IMR-90 (cell line): ENCODE data around the gene ATF5. TPM values are rescaled to one million over a fixed set of nuclear protein-coding genes. Genes with fewer than 3 reads are reported as not detected.

Experiments used
- ATAC-seq: fragments of 200-7000 bp; cut with Tn5 transposase; 2 replicates; pipeline ENCODE4 v1.9.1; 2020; ENCODE audit warnings: low read depth, mild to moderate bottlenecking, moderate library complexity
- BruUV-seq: library from RNA; stranded (reverse); fragments of 400-500 nt; replicated peaks from 2 replicates; lab custom pipeline; 2021; lab: Mats Ljungman, UMichigan
- CTCF ChIA-PET: fragments of 300-600 bp; formaldehyde crosslinking; extraction: SDS; loops from one replicate; lab custom pipeline; 2021; ENCODE audit warnings: antibody characterized with exemption; lab: Yijun Ruan, JAX
- POLR2A ChIA-PET: fragments of 300-600 bp; sonication (Branson Sonifier 250); formaldehyde crosslinking; loops from one replicate; lab custom pipeline; 2022; ENCODE audit warnings: antibody characterized with exemption; ENCODE audit not compliant: unreplicated experiment; lab: Charles Lee
- DNase-seq: peaks from one replicate; pipeline ENCODE4 v3.0.0; 2013
- H2AFZ ChIP-seq: replicated peaks from 2 replicates; pipeline ENCODE3; 2013; ENCODE audit warnings: low read length, mild to moderate bottlenecking; ENCODE audit not compliant: poor library complexity
- H2AK5ac ChIP-seq: 2 replicates; pipeline ENCODE4 v1.6.1; 2013; ENCODE audit warnings: low read depth, low read length, inconsistent platforms
- H2AK9ac ChIP-seq: replicated peaks from 2 replicates; pipeline ENCODE3; 2013; ENCODE audit warnings: mild to moderate bottlenecking, low read depth, low read length, moderate library complexity; ENCODE audit not compliant: poor library complexity
- H2BK120ac ChIP-seq: 2 replicates; pipeline ENCODE4 v1.6.1; 2013; ENCODE audit warnings: low read depth, low read length, inconsistent platforms
- H2BK15ac ChIP-seq: 3 replicates; pipeline ENCODE4 v1.6.1; 2013; ENCODE audit warnings: low read depth, low read length, inconsistent platforms
- H2BK20ac ChIP-seq: 2 replicates; pipeline ENCODE4 v1.6.1; 2013; ENCODE audit warnings: low read depth, mild to moderate bottlenecking, inconsistent platforms, low read length, moderate library complexity
- H2BK5ac ChIP-seq: 2 replicates; pipeline ENCODE4 v1.6.1; 2013; ENCODE audit warnings: mild to moderate bottlenecking, low read depth, low read length, inconsistent platforms; ENCODE audit not compliant: poor library complexity, severe bottlenecking
- H3K14ac ChIP-seq: replicated peaks from 2 replicates; pipeline ENCODE4 v1.6.1; 2013; ENCODE audit warnings: low read depth, low read length, inconsistent platforms
- H3K18ac ChIP-seq: 2 replicates; pipeline ENCODE4 v1.6.1; 2013; ENCODE audit warnings: low read depth, low read length, control low read depth
- H3K23ac ChIP-seq: 2 replicates; pipeline ENCODE4 v1.6.1; 2013; ENCODE audit warnings: low read depth, low read length, inconsistent platforms
- H3K27ac ChIP-seq: 2 replicates; pipeline ENCODE4 v1.5.1; 2013; ENCODE audit warnings: mild to moderate bottlenecking, control low read depth, low read length; ENCODE audit not compliant: insufficient read depth
- H3K27me3 ChIP-seq: 2 replicates; pipeline ENCODE4 v1.6.1; 2013; ENCODE audit warnings: low read length; ENCODE audit not compliant: control insufficient read depth, insufficient read depth
- H3K36me3 ChIP-seq: 2 replicates; pipeline ENCODE4 v1.6.1; 2013; ENCODE audit warnings: low read length, mixed read lengths; ENCODE audit not compliant: control insufficient read depth, insufficient read depth
- H3K4ac ChIP-seq: 2 replicates; pipeline ENCODE4 v1.6.1; 2013; ENCODE audit warnings: low read depth, low read length, inconsistent platforms
- H3K4me1 ChIP-seq: 2 replicates; pipeline ENCODE4 v1.6.1; 2013; ENCODE audit warnings: low read length, mixed read lengths; ENCODE audit not compliant: control insufficient read depth, insufficient read depth
- H3K4me2 ChIP-seq: 2 replicates; pipeline ENCODE4 v1.6.1; 2013; ENCODE audit warnings: low read depth, mild to moderate bottlenecking, control low read depth, low read length, moderate library complexity
- H3K4me3 ChIP-seq: 2 replicates; pipeline ENCODE4 v1.5.1; 2013; ENCODE audit warnings: low read depth, mild to moderate bottlenecking, control low read depth, low read length, moderate library complexity; ENCODE audit not compliant: insufficient read depth
- H3K56ac ChIP-seq: 2 replicates; pipeline ENCODE4 v1.6.1; 2013; ENCODE audit warnings: low read length, inconsistent platforms; ENCODE audit not compliant: insufficient read depth; ENCODE audit errors: extremely low read depth
- H3K79me1 ChIP-seq, 2 experiments: 2 replicates each; pipeline ENCODE4 v1.6.1; 2013; ENCODE audit warnings: low read length in 2 of 2, inconsistent platforms in 1 of 2, low read depth in 1 of 2
- H3K9ac ChIP-seq: 2 replicates; pipeline ENCODE4 v1.6.1; 2013; ENCODE audit warnings: low read depth, low read length, control low read depth
- H3K9me1 ChIP-seq: 2 replicates; pipeline ENCODE4 v1.6.1; 2013; ENCODE audit warnings: low read length, inconsistent platforms; ENCODE audit not compliant: insufficient read depth
- H3K9me3 ChIP-seq: 2 replicates; pipeline ENCODE4 v1.6.1; 2013; ENCODE audit warnings: low read length; ENCODE audit not compliant: control insufficient read depth, insufficient read depth
- H4K20me1 ChIP-seq: 2 replicates; pipeline ENCODE4 v1.6.1; 2013; ENCODE audit warnings: low read length, inconsistent platforms; ENCODE audit not compliant: insufficient read depth
- H4K5ac ChIP-seq: 2 replicates; pipeline ENCODE4 v1.6.1; 2013; ENCODE audit warnings: mild to moderate bottlenecking, low read depth, low read length, control low read depth
- H4K8ac ChIP-seq, 2 experiments: 2 replicates each; pipeline ENCODE4 v1.6.1; 2013; ENCODE audit warnings: low read depth in 2 of 2, low read length in 2 of 2, control low read depth in 1 of 2, inconsistent platforms in 1 of 2
- H4K91ac ChIP-seq: 2 replicates; pipeline ENCODE4 v1.6.1; 2013; ENCODE audit warnings: low read depth, low read length, inconsistent platforms; ENCODE audit not compliant: insufficient read depth
- CEBPB ChIP-seq: IDR thresholded peaks from 2 replicates; pipeline ENCODE4 v1.6.1; 2012; ENCODE audit warnings: low read depth, low read length, improper control_type of control experiment
- CHD1 ChIP-seq: IDR thresholded peaks from 2 replicates; pipeline ENCODE4 v1.6.1; 2012; ENCODE audit warnings: low read depth, low read length, improper control_type of control experiment
- CTCF ChIP-seq: conservative IDR thresholded peaks from 2 replicates; pipeline ENCODE4 v1.5.1; 2012; ENCODE audit warnings: mild to moderate bottlenecking, low read depth, low read length, improper control_type of control experiment
- ELK1 ChIP-seq: fragments of 150-350 bp; IDR thresholded peaks from 2 replicates; pipeline ENCODE4 v1.6.1; 2016; ENCODE audit warnings: low read depth, mild to moderate bottlenecking, low read length, moderate library complexity, borderline replicate concordance
- FOS ChIP-seq: fragments of 150-350 bp; IDR thresholded peaks from 2 replicates; pipeline ENCODE4 v1.6.1; 2016; ENCODE audit warnings: low read depth, low read length
- MAFK ChIP-seq: IDR thresholded peaks from 2 replicates; pipeline ENCODE4 v1.6.1; 2012; ENCODE audit warnings: low read depth, low read length, improper control_type of control experiment
- MAZ ChIP-seq: IDR thresholded peaks from 2 replicates; pipeline ENCODE4 v1.6.1; 2012; ENCODE audit warnings: low read depth, mild to moderate bottlenecking, low read length, improper control_type of control experiment, moderate library complexity, borderline replicate concordance
- NFE2L2 ChIP-seq: fragments of 150-350 bp; IDR thresholded peaks from 2 replicates; pipeline ENCODE4 v1.6.1; 2016; ENCODE audit warnings: low read depth, mild to moderate bottlenecking, low read length
- POLR2A ChIP-seq: IDR thresholded peaks from 2 replicates; pipeline ENCODE4 v1.6.1; 2012; ENCODE audit warnings: mild to moderate bottlenecking, low read depth, low read length
- RCOR1 ChIP-seq: IDR thresholded peaks from 2 replicates; pipeline ENCODE4 v1.6.1; 2012; ENCODE audit warnings: mild to moderate bottlenecking, low read length, improper control_type of control experiment; ENCODE audit not compliant: insufficient replicate concordance
- RFX5 ChIP-seq: IDR thresholded peaks from 2 replicates; pipeline ENCODE4 v1.8.0; 2012; ENCODE audit warnings: low read depth, mild to moderate bottlenecking, low read length, moderate library complexity
- WGBS, 2 experiments: methylation state at CpG; one replicate each; pipeline versions ENCODE4 v1.1.5 to v1.1.7; 2013; ENCODE audit warnings: missing lambda C conversion rate in 2 of 2; ENCODE audit not compliant: insufficient read length in 1 of 2; ENCODE audit errors: extremely low coverage in 2 of 2; 5-methylcytosine and 5-hydroxymethylcytosine counted together
- dilution Hi-C: fragments of 300-500 bp; cut with HindIII; formaldehyde crosslinking; loops from one replicate; pipeline ENCODE4 v1.14.3; 2018; ENCODE audit warnings: low sequenced_read_pairs; ENCODE audit not compliant: unreplicated experiment
- in situ Hi-C: fragments of 300-500 bp; cut with MboI; formaldehyde crosslinking; loops from 3 replicates; pipeline ENCODE4 v1.14.3; 2019; ENCODE audit warnings: low sequenced_read_pairs, inconsistent platforms, mixed read lengths
- intact Hi-C: fragments of 100-400 bp; cut with micrococcal nuclease; formaldehyde crosslinking; loops from 2 replicates; pipeline ENCODE4 v1.10.0; 2022
- polyA plus RNA-seq, 3 experiments: library from polyadenylated mRNA; depleted of rRNA; stranded (reverse); fragments of >200 nt; gene quantifications; 2 replicates each; pipeline ENCODE4 v1.2.3, GENCODE V29; 2012; ENCODE audit warnings: low replicate concordance in 1 of 3
- total RNA-seq: library from RNA; depleted of rRNA; stranded (reverse); fragments of >200 nt; gene quantifications from 2 replicates; pipeline ENCODE4 v1.2.3, GENCODE V29; 2012

Gene ATF5
- total and polyA plus RNA-seq, 2 of the 4 experiments (the other 2 are of a cell fraction) = 2.7 to 15.7 TPM

GRCh38 chr19:49895566-49896297 is 33.3 kb upstream of the ATF5 start:
- dilution Hi-C loops (no loop called here), in situ Hi-C loops (no loop called here), intact Hi-C loops (no loop called here)
- no TSS peak for BruUV-seq
- H3K4me3 ChIP-seq = no peak overlapping the region
- H3K27ac ChIP-seq = no peak overlapping the region
- H2AK9ac ChIP-seq = peak overlapping the region; percentile 70
- no peaks in the 10 kb centered on the region for H4K20me1 ChIP-seq
- H3K4me2 ChIP-seq = no peak overlapping the region
- no peak overlapping the region for H4K8ac ChIP-seq
- no peaks in the 10 kb centered on the region for H3K36me3 ChIP-seq
- no peak overlapping the region for H3K18ac ChIP-seq
- H2BK120ac ChIP-seq = 0 out of 2 replicates have a peak overlapping the region, but pooled peaks have one; percentile 23
- ChIA-PET POLR2A (no interaction called here), CTCF (no interaction called here)
- H2BK20ac ChIP-seq = 0 out of 2 replicates have a peak overlapping the region, but pooled peaks have one; percentile 53
- H2AFZ ChIP-seq = no peak overlapping the region
- H3K56ac ChIP-seq = no peak overlapping the region
- H3K9me1 ChIP-seq = no peaks in the 10 kb centered on the region
- H2AK5ac ChIP-seq = peak overlapping the region; percentile 58
- TF ChIP-seq CTCF (no peak), RFX5 (no peak), ELK1 (no peak), CEBPB (no peak), NFE2L2 (no peak), POLR2A (no peak), RCOR1 (no peak), FOS (no peak), CHD1 (no peak), MAFK (no peak), MAZ (no peak)
- no CpG with 5 or more reads among the region's 17 CpGs for WGBS, 2 experiments
- no peaks in the 10 kb centered on the region for H3K9me3 ChIP-seq
- peaks cover 8% of the 10 kb centered on the region for H3K4me1 ChIP-seq
- H3K23ac ChIP-seq = no peak overlapping the region
- H2BK15ac ChIP-seq = no peak overlapping the region
- no peak overlapping the region for H2BK5ac ChIP-seq
- H3K27me3 ChIP-seq = peaks cover 8% of the 10 kb centered on the region; the same call in 1 of the 2 replicates
- no peak overlapping the region for H4K91ac ChIP-seq
- no peak overlapping the region for H4K5ac ChIP-seq
- no peak overlapping the region for H3K14ac ChIP-seq
- H3K79me1 ChIP-seq = no peaks in the 10 kb centered on the region
- no peak for DNase-seq
- H3K4ac ChIP-seq = no peak overlapping the region
- no peak for ATAC-seq
- no peak overlapping the region for H3K9ac ChIP-seq
